ENCODE data around the gene UBR4.

The UBR4 gene

GRCh38 chr1:19086176-19086875 is 123.7 kb downstream of the UBR4 start:
- no peaks in the 10 kb centered on the region for H3K79me2 ChIP-seq (ENCODE audit: low read length)
- H4K20me1 ChIP-seq (ENCODE audit: insufficient read depth, low read length), result no peaks in the 10 kb centered on the region
- DNase-seq, result no peak
- H3K36me3 ChIP-seq (replicated peaks; ENCODE audit: insufficient read depth, low read length), result no peaks in the 10 kb centered on the region
- H3K9me2 ChIP-seq (replicated peaks; ENCODE audit: insufficient read depth, low read length), result no peaks in the 10 kb centered on the region
- TF ChIP-seq EZH2 (optimal IDR thresholded peaks at IDR 0.05; ENCODE audit: low read depth, low read length), result no peak
- no peak for TF ChIP-seq EZH2phosphoT487 (IDR thresholded peaks at IDR 0.05; ENCODE audit: low read length)
- TF ChIP-seq CTCF (IDR thresholded peaks at IDR 0.05; ENCODE audit: low read length), result no peak
- H3K4me1 ChIP-seq (ENCODE audit: low read length), result no peaks in the 10 kb centered on the region
- H3K4me3 ChIP-seq (ENCODE audit: low read length), result no peak overlapping the region
- no peaks in the 10 kb centered on the region for H3K27me3 ChIP-seq (replicated peaks; ENCODE audit: insufficient read depth, low read length)
- H3K4me2 ChIP-seq (ENCODE audit: low read depth, low read length), result no peak overlapping the region
- H3K9me3 ChIP-seq (replicated peaks; ENCODE audit: insufficient read depth, low read length), result no peaks in the 10 kb centered on the region
- H3F3A ChIP-seq (ENCODE audit: insufficient read depth, low read length), result no peaks in the 10 kb centered on the region
- H2AFZ ChIP-seq (ENCODE audit: low read length), result no peak overlapping the region
- H3K27ac ChIP-seq (ENCODE audit: low read length), result no peak overlapping the region
- no peak overlapping the region for H3K9ac ChIP-seq (ENCODE audit: low read length)

GRCh38 chr1:19084206-19084738 is 125.8 kb downstream of the UBR4 start:
- Histone ChIP-seq H3K9me3 (replicated peaks; ENCODE audit: insufficient read depth, low read length) (no peaks in the 10 kb centered on the region), H3K4me1 (ENCODE audit: low read length) (no peaks in the 10 kb centered on the region), H3K4me3 (ENCODE audit: low read length) (no peak overlapping the region), H3K27ac (ENCODE audit: low read length) (no peak overlapping the region), H3K79me2 (ENCODE audit: low read length) (no peaks in the 10 kb centered on the region), H3K36me3 (replicated peaks; ENCODE audit: insufficient read depth, low read length) (no peaks in the 10 kb centered on the region), H3F3A (ENCODE audit: insufficient read depth, low read length) (no peaks in the 10 kb centered on the region), H3K9me2 (replicated peaks; ENCODE audit: insufficient read depth, low read length) (no peaks in the 10 kb centered on the region), H4K20me1 (ENCODE audit: insufficient read depth, low read length) (no peaks in the 10 kb centered on the region), H3K27me3 (replicated peaks; ENCODE audit: insufficient read depth, low read length) (no peaks in the 10 kb centered on the region), H2AFZ (ENCODE audit: low read length) (no peak overlapping the region), H3K9ac (ENCODE audit: low read length) (no peak overlapping the region), H3K4me2 (ENCODE audit: low read depth, low read length) (no peak overlapping the region)
- no peak for DNase-seq
- TF ChIP-seq CTCF (IDR thresholded peaks at IDR 0.05; ENCODE audit: low read length), result no peak
- no peak for TF ChIP-seq EZH2phosphoT487 (IDR thresholded peaks at IDR 0.05; ENCODE audit: low read length)
- no peak for TF ChIP-seq EZH2 (optimal IDR thresholded peaks at IDR 0.05; ENCODE audit: low read depth, low read length)

- no peaks in the 10 kb centered on the region for H3F3A ChIP-seq (ENCODE audit: insufficient read depth, low read length)
- TF ChIP-seq EZH2phosphoT487 (IDR thresholded peaks at IDR 0.05; ENCODE audit: low read length), result no peak
- no peak for TF ChIP-seq EZH2 (optimal IDR thresholded peaks at IDR 0.05; ENCODE audit: low read depth, low read length)
- TF ChIP-seq CTCF (IDR thresholded peaks at IDR 0.05; ENCODE audit: low read length), result no peak
- H3K36me3 ChIP-seq (replicated peaks; ENCODE audit: insufficient read depth, low read length), result no peaks in the 10 kb centered on the region
- H3K4me1 ChIP-seq (ENCODE audit: low read length), result no peaks in the 10 kb centered on the region
- H4K20me1 ChIP-seq (ENCODE audit: insufficient read depth, low read length), result no peaks in the 10 kb centered on the region
- H2AFZ ChIP-seq (ENCODE audit: low read length), result no peak overlapping the region
- H3K27ac ChIP-seq (ENCODE audit: low read length), result no peak overlapping the region
- H3K9me2 ChIP-seq (replicated peaks; ENCODE audit: insufficient read depth, low read length), result no peaks in the 10 kb centered on the region
- no peak overlapping the region for H3K4me3 ChIP-seq (ENCODE audit: low read length)
- H3K9me3 ChIP-seq (replicated peaks; ENCODE audit: insufficient read depth, low read length), result no peaks in the 10 kb centered on the region
- H3K27me3 ChIP-seq (replicated peaks; ENCODE audit: insufficient read depth, low read length), result no peaks in the 10 kb centered on the region
- no peak overlapping the region for H3K9ac ChIP-seq (ENCODE audit: low read length)
- H3K79me2 ChIP-seq (ENCODE audit: low read length), result no peaks in the 10 kb centered on the region
- DNase-seq, result no peak
- H3K4me2 ChIP-seq (ENCODE audit: low read depth, low read length), result no peak overlapping the region
These were observed 127.0 kb downstream of the UBR4 start for GRCh38 chr1:19083081-19083480.
